Kidney (tissue), 14 donors: Measurements from ENCODE around the gene DENND4C. TPM values are rescaled to one million over a fixed set of nuclear protein-coding genes. Genes with fewer than 3 reads are reported as not detected.

ENCODE experiments used
- DNase-seq, 5 donors: peaks; one replicate each; pipeline ENCODE4 v3.0.0-alpha.2; 2013 to 2020
- FAIRE-seq: peaks from 2 replicates; lab custom pipeline; 2012; peaks lifted over from hg19 to GRCh38; lab: Jason Lieb, UNC
- H3K27ac ChIP-seq, 2 donors: one replicate each; pipeline ENCODE4 v1.7.0; 2013; ENCODE audit warnings: low read depth in 2 of 2, low read length in 2 of 2, inconsistent platforms in 1 of 2
- H3K27me3 ChIP-seq: one replicate; pipeline ENCODE4 v1.7.1; 2013; ENCODE audit warnings: low read length, inconsistent platforms; ENCODE audit not compliant: control insufficient read depth, insufficient read depth
- H3K36me3 ChIP-seq, 3 donors: one replicate each; pipeline versions ENCODE4 v1.7.0 to v1.7.1; 2013; ENCODE audit warnings: low read length in 3 of 3, control low read depth in 1 of 3, inconsistent platforms in 1 of 3; ENCODE audit not compliant: insufficient read depth in 3 of 3, control insufficient read depth in 2 of 3
- H3K4me1 ChIP-seq, 3 donors: one replicate each; pipeline versions ENCODE4 v1.7.0 to v1.7.1; 2013; ENCODE audit warnings: low read length in 3 of 3, inconsistent platforms in 1 of 3, low read depth in 1 of 3; ENCODE audit not compliant: control insufficient read depth in 2 of 3, insufficient read depth in 2 of 3
- H3K4me3 ChIP-seq, 3 donors: one replicate each; pipeline versions ENCODE4 v1.7.0 to v1.8.1; 2013; ENCODE audit warnings: low read length in 3 of 3, control low read depth in 1 of 3, inconsistent platforms in 1 of 3
- H3K9ac ChIP-seq, 3 donors: one replicate each; pipeline versions ENCODE4 v1.7.0 to v1.7.1; 2013; ENCODE audit warnings: low read length in 3 of 3, control low read depth in 1 of 3, inconsistent platforms in 1 of 3
- H3K9me3 ChIP-seq, 3 donors: one replicate each; pipeline versions ENCODE4 v1.7.0 to v1.7.1; 2013; ENCODE audit warnings: low read length in 3 of 3, control low read depth in 1 of 3, inconsistent platforms in 1 of 3; ENCODE audit not compliant: control insufficient read depth in 2 of 3, insufficient read depth in 1 of 3
- CTCF ChIP-seq: IDR thresholded peaks from 3 replicates; pipeline ENCODE4 v1.5.1; 2012; ENCODE audit warnings: mild to moderate bottlenecking, moderate library complexity, borderline replicate concordance; ENCODE audit not compliant: insufficient read depth; ENCODE audit errors: extremely low read depth
- intact Hi-C: fragments of 100-400 bp; cut with DNase I; formaldehyde crosslinking; loops from one replicate; pipeline ENCODE4 v1.11.1; 2022
- polyA plus RNA-seq: library from polyadenylated mRNA; stranded (reverse); fragments of 350-450 nt; fragmentation: Illumina TruSeq; extraction: RNeasy Lipid Tissue Mini Kit (QIAGEN cat#74804); gene quantifications from one replicate; pipeline ENCODE4 v1.2.3, GENCODE V29; 2014; ENCODE audit warnings: low read depth, low replicate concordance; ENCODE audit not compliant: insufficient read depth
- total RNA-seq: library from RNA; stranded (reverse); fragmentation: NEBNext Ultra II Directional; extraction: Animal tissue kit (Norgen Biotek cat#: 25700); gene quantifications from one replicate; pipeline ENCODE4 v1.2.1, GENCODE V29; 2021
- donor health status: control.
- donor health status: control.
- donor health status: control.
- donor health status: control.
- donor health status: control.
- donor health status: DM: yes; HTN: yes; CAD: no.
- donor health status: Normal renal cell carcinoma (clear cell type).

Gene DENND4C
- total and polyA plus RNA-seq, 2 donors from 2014 or later = 6.2 to 59.5 TPM

- H3K36me3 ChIP-seq = peaks cover 2 to 19% (median 6%) of the 10 kb centered on the region in 3 donors
- DNase-seq (no peak), FAIRE-seq (no peak)
- H3K9ac ChIP-seq = no peak overlapping the region
- H3K27ac ChIP-seq = no peak overlapping the region
- H3K27me3 ChIP-seq = no peaks in the 10 kb centered on the region
- intact Hi-C loops = no loop called here
- H3K4me1 ChIP-seq = no peaks in the 10 kb centered on the region
- no peak for TF ChIP-seq CTCF
- no peaks in the 10 kb centered on the region for H3K9me3 ChIP-seq
- H3K4me3 ChIP-seq = no peak overlapping the region
Measured at GRCh38 chr9:19294219-19294618, 63.7 kb downstream of the DENND4C start.

- H3K36me3 ChIP-seq = peaks cover 2 to 43% (median 11%) of the 10 kb centered on the region in 3 donors
- FAIRE-seq = no peak
Measured at GRCh38 chr9:19298436-19299000, 68.0 kb downstream of the DENND4C start.

GRCh38 chr9:19303216-19303615, 72.7 kb downstream of the DENND4C start:
- no peak overlapping the region for H3K9ac ChIP-seq
- no peaks in the 10 kb centered on the region for H3K4me1 ChIP-seq
- no peak for TF ChIP-seq CTCF
- no peaks in the 10 kb centered on the region for H3K27me3 ChIP-seq
- intact Hi-C loops = no loop called here
- no peak overlapping the region for H3K27ac ChIP-seq
- H3K4me3 ChIP-seq = no peak overlapping the region
- DNase-seq = no peak
- H3K9me3 ChIP-seq = no peaks in the 10 kb centered on the region
- no peak for FAIRE-seq
- H3K36me3 ChIP-seq = peaks cover 0 to 35% (median 9%) of the 10 kb centered on the region in 3 donors

More at GRCh38 chr9:19298436-19299000, 68.0 kb downstream of the DENND4C start:
- Histone ChIP-seq H3K4me1 (no peaks in the 10 kb centered on the region), H3K27me3 (no peaks in the 10 kb centered on the region), H3K4me3 (no peak overlapping the region), H3K9me3 (no peaks in the 10 kb centered on the region), H3K9ac (no peak overlapping the region), H3K27ac (no peak overlapping the region)
- intact Hi-C loops = no loop called here
- no peak for DNase-seq
- TF ChIP-seq CTCF = no peak

DNA sequence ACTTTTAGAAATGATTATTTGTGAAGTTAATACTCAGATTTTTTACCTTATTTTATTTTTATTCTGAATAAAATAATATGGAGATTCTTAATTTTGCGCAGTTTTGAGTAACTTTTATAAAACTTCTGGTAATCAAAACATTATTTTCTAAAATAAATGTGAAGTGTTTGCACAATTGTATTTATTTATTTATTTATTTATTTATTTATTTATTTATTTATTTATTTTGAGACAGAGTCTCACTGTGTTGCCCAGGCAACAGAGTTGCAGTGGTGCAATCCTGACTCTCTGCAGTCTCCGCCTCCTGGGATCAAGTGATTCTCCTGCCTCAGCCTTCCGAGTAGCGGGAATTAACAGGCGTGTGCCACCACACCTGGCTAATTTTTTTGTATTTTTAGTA, 76.1 kb downstream of the DENND4C start:
- H3K4me1 ChIP-seq = no peaks in the 10 kb centered on the region
- H3K9ac ChIP-seq = no peak overlapping the region
- peak in 1 of 5 donors; percentile 2 for DNase-seq
- FAIRE-seq = peak; percentile 42
- H3K36me3 ChIP-seq = peaks cover 0 to 14% (median 3%) of the 10 kb centered on the region in 3 donors
- no peaks in the 10 kb centered on the region for H3K27me3 ChIP-seq
- H3K4me3 ChIP-seq = no peak overlapping the region
- H3K9me3 ChIP-seq = no peaks in the 10 kb centered on the region
- intact Hi-C loops = no loop called here
- TF ChIP-seq CTCF = no peak
- H3K27ac ChIP-seq = no peak overlapping the region
